Measurements from ENCODE around the gene CDH12.
"Not testable (repeated sequence)": the region's sequence is repeated elsewhere in the genome, so short reads cannot be mapped to it uniquely, and the experiment has no call there.

- TF ChIP-seq POLR2AphosphoS5 (IDR thresholded peaks at IDR 0.05; ENCODE audit: insufficient read depth, low read depth, low read length); POLR2A (IDR thresholded peaks at IDR 0.05; ENCODE audit: low read depth, low read length); CTCF (IDR thresholded peaks at IDR 0.05; ENCODE audit: extremely low read depth in 1 of 2, insufficient read depth in 1 of 2, low read depth in 1 of 2, low read length in 2 of 2): not testable (repeated sequence)
These were observed 5.8 kb upstream of the CDH12 start for GRCh38 chr5:22858911-22859310.

Data from endothelial cell of umbilical vein (primary cell).